GM18867 (cell line): ENCODE results near the gene NHERF1.

ENCODE experiments used
- ATAC-seq: cut with Tn5 transposase; IDR thresholded peaks from one replicate; pipeline ENCODE4 v1.9.1; 2021; ENCODE audit warnings: mild to moderate bottlenecking, moderate library complexity; ENCODE audit not compliant: unreplicated experiment

Gene NHERF1

DNA sequence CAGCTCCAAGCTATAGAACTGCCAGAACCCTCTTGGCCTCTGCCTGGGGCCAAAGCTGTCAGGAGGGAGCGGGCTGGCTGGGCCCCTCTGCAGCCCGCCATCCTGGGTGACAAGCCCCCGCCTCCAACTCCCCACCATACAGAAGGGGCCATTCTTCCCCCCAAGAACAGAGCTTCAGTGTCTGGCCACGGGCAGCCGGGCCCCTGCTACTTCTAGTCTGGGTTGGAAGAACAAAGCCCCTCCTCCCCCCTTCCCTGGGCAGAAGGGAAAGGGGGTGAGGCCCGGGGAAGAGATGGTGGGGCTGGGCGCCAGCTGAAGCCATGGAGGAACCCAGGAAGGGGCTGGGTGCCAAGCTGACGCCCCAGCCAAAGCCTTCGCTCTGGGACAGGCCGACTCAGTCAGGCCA is 18.7 kb downstream of the NHERF1 start:
- ATAC-seq: no peak

DNA sequence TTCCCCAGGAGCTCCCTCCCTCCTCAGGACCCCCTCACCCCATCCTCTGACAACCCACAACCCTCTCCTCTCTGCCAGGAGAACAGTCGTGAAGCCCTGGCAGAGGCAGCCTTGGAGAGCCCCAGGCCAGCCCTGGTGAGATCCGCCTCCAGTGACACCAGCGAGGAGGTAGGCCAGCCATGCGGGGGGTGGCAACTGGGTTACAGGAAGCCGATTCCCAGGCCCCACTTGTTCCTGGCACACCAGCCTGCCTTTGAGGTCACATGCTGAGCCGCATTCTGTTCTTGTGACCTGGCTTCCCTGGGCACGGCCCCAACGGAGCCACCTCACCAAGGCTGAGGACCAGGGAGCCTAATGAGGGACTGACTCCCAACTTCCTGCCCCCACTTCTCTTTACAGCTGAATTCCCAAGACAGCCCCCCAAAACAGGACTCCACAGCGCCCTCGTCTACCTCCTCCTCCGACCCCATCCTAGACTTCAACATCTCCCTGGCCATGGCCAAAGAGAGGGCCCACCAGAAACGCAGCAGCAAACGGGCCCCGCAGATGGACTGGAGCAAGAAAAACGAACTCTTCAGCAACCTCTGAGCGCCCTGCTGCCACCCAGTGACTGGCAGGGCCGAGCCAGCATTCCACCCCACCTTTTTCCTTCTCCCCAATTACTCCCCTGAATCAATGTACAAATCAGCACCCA is 19.8 kb downstream of the NHERF1 start:
- ATAC-seq: no peak

DNA sequence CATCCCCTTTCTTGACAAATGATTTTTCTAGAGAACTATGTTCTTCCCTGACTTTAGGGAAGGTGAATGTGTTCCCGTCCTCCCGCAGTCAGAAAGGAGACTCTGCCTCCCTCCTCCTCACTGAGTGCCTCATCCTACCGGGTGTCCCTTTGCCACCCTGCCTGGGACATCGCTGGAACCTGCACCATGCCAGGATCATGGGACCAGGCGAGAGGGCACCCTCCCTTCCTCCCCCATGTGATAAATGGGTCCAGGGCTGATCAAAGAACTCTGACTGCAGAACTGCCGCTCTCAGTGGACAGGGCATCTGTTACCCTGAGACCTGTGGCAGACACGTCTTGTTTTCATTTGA is 20.3 kb downstream of the NHERF1 start:
- ATAC-seq: no peak

DNA sequence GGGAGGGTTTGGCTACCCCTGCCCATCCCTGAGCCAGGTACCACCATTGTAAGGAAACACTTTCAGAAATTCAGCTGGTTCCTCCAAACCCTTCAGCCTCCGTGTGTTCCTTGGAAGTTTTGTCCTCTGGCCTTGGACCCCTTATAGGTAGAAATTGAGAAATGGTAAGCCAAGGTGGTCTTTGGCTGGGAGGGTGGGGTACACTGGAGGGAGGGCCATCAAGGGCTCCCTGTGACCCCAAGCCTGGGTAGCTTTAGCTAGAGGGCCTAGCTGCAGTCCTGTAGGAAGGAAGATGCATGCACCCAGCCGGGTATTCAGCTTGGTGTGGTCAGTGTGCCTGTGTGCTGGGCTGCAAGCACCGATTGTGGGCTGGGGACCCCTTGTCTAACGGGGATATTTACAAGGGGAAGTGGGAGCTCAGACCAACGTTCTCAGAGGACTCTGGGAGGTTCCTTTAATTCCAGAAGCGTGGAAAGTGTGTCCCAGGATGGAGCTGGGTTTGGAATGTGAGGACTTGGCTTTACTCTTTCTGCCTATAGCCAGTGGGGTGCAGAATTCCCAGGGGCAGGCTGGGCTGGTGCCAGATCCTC is 20.9 kb downstream of the NHERF1 start:
- no peak for ATAC-seq

DNA sequence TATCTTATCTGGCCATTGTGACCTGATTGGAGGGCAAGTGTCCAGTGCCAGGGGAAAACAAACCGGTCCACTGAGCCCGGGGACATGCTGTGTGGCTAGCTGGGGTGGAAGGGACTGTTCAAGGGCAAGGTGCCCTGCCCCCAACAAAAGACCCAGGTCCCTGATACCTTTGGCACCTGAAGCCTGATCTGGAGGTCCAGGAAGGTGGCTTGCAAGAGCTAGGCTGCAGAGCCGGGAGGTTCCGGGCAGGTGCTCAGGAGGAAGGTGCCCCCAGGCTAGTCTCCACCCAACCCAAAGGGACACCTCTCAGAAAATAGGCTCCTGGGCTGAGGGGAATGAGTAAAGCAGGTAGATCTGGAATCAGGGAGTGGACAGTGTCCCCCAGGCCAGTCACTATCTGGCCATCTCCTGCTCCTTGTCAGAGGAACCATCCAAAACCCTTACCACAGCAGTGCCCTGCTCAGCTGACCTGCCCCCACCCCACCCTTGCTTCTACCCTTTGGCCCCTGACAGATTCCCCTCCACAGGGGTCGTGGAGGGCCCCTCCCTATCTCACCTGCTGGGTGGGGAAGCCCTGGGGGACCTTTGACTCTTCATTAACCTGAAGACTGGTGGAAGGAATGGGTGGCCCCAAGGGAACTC is 21.5 kb downstream of the NHERF1 start:
- no peak for ATAC-seq

DNA sequence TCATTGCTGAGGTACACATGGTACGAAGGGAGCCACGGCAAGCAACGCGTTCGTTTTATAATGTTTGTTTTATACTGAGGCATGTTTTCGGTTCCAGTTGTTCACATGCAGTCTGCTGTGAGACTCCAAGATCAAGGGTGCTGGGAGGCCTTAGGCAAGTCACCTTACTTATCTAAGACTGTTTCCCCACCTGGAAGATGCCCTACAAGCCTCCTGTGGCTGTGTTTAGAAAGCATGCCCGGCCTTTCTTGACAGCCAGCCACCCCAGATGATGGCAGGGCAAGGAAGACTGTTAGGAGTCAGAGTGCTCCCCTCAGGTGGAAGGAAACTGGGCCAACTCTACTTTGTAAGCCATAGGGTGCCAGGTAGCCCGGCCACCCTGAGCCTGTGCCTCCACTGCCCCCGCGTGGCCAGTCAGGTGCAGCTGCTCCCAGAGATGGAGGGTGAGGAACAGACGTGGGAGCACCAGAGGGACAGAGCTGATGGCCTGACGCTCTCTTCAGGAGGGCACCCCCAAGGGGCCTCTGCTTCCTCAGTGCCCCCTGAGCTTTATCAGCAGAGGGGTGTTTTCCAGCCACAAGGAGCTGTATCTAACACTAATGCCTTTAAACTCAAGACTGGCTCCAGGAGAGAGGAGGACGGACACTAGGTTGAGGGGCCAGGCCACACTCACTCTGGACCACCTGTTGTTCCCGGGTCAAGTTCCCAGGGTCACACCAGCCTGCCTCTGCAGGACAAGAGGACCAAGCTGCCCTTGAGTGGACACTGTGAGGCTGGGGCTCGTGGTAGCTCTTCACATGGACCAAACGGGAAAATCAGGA is 22.3 kb downstream of the NHERF1 start:
- ATAC-seq: peak; percentile 43

DNA sequence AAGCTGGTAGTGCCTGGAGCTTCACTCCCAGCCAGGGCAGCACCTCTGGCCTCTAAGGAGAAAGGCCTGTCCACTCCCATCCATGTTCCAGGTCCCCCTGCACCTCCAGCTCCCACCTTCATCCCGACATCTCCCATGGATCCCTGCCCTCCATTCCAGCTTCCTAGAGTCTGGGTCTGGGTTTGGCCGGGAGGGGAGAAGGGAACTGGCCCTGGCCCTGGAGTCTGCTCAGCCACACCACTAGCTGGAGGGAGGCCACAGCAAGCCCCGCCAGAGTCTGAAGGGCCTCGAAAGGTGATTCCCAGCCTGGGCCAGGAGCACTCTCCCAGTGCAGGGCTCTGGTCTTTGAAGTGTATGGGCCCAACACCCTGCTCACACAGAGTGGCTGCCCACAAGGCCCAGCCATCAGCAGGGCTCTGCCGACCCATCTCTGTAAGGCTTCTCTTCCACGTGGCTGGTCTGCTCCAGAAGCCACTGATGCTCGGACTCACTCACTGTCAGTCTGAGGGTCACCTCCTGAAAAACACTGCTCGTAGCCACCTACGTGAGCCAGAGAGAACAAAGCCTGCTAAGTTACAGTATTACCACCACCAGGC is 23.0 kb downstream of the NHERF1 start:
- no peak for ATAC-seq

DNA sequence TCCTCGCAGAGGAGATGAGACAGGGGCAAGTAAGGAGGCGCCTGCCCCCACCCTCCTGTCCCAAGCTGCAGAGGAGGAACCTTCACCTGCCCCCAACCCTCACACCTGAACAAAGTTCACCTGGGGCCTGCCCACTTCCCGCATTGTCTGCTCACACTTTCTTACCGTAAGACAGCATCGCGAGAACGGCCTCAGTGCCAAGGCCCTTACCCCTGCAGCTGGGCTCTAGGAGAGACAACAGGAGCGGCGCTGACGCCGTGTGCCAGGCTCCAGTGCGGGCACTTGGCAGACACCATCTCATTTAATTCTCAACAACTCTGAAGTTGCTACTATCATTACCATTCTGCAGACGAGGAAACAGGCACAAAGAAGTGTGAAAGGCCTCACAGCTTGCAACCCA is 23.6 kb downstream of the NHERF1 start:
- no peak for ATAC-seq

DNA sequence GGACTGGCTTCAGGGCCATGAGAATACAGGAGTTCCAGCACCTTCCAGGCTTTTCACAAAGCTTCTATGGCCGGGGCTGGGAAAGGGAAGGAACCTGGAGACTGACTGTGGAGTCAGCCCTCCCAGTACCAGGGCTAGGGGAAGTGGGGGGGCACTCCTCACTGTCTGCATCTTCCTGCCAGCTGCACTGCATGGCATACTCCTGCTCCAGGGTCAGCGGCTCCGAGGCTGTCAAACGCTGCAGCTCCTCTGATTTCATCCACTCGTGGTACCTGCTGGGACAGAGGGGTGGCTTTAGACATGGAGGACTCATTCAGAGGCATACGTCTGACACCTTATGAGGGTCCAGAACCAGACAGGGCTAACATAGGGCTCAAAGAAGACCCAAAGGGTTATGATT is 25.0 kb downstream of the NHERF1 start:
- ATAC-seq: no peak

DNA sequence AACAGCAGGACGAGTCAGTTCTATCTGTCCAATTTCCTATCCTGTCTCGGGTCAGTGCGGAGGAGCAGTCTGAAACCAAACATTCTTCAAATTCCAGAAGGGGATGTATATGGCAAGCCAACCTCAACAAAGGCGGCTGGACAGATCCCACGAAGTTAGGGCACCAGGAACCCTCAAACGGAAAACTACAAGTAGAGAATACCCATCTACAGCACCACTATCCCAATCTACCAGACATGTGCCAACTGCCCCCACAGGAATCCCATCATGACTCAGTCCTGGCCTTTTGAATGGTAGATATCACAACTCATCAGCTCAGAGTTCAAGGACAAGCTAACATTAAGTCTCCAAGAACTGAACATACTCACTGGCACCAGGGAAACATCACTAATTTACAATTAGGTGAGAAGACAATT is 25.5 kb downstream of the NHERF1 start:
- no peak for ATAC-seq

DNA sequence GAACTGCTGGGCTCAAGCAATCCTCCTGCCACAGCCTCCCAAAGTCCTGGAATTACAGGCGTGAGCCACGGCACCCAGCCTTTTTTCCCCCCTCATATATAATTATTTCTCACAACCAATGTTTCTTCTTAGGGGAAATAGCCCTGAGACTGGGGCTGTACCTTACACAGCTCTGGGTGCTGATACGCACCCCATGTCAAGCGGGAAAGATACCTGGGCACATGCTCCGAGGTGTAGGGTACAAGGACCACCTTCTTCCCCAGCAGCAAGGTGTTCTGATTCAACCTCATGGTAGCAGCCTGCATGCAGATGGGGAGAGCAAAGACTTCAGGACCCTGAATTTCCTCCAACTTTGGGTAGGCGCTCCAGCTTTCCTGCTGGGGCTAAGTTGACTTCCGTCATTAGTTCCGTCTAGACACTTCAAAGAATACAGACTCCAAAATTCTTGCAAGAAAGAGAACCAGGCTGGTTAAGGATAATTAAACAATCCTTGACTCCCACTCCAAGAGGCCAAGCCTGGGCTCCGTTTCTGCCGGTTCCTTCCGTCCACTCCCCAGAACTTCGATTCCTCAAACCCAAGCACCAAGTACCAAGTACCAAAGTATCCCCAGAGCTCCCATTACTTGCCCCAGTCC is 27.1 kb downstream of the NHERF1 start:
- ATAC-seq: no peak

DNA sequence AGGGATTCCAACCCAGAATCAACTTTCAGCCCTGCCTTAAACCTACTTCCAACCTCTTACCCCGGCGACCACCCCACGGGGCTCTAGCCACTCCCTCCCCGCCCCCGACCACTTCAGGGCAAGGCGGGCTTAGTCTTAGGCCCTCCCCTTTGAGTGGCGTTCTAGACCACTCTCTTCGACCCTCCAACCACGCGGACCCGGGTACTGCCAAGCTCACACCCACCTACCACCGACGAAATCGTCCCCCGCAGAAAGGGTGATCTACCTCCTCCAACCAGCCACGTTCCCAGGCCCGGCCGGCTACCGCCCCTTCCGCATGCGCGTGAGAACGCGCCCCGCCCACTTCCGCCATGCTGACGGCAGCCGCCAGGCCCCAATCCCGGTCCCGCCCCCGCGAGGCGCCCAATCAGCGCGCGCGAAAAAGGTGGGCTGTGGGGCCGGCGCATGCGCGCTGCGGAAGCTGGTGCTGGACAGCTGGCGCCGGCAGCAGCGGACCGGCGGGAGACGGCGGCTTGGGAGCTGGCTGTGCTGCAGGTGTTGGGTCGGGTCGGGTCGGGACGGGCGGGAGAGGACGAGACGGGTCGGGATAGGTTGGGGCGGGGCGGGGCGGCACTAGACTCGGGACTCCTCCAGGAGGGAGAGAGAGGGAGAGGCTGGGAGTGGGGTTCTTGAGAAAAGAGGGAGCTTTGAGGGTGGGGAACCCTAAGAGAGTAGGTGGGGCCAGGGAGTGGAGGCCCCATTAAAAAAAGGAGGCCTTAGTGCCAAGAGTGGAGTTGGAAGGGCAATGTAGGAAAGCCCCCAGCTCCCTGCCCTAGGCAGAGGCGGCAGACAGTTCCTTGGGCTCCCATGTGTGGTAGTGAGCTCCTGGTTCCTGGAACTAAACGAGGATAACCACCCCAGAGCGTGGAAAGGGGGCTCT is 27.9 kb downstream of the NHERF1 start, which contains the start of gene NAT9:
Gene NAT9, minus strand, starts transcription at position 302 of the 919 bp plus-strand sequence. CDS start 647 bp downstream, outside the sequence.
- ATAC-seq: peak; percentile 73

DNA sequence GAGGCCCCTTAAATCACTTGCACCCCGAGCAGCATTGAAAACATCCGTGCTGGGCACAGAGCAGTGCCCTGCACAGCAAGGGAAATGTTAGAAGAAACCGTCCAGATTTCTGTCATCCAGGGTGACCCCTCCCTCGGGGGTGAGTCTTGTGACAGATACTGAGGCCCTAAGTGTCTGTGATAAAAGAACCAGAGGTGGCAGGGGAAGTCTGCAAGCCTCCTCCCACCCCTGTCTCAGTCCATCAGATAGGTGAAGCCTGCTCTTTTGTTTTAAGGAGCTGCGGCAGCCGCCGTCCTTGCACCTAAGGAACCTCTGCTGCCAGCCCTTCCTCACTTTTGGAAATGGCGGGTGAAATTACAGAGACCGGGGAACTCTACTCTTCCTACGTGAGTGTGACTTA is 28.6 kb downstream of the NHERF1 start:
- no peak for ATAC-seq

DNA sequence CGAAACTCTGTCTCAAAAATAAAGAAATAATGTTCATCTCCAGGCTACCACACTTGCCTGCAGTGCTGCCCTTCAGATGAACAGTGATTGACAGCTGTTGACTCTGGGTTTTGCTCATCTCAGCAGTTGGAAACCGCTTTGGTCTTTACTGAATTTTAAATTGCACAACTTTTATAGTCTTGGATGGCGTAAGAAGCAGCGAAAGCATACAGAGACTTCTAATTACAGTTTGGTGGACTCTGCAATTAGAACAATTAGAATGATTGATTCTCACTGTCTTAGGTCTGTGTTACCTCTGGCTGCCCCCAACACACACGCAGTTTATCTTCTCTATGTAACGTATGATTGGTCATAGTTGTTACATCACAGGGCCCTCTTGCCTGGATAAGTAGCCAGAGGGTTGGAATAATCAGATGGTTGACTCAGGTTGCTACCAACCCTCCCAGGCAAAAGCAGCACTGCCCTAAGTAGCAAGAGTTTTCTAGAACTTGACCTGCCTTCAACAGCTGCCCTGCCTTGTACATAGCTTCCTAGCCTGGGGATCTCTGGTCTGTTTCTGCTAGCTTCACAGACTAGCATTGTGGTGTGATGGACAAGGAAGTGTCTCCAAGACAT is 29.6 kb downstream of the NHERF1 start:
- ATAC-seq: no peak

DNA sequence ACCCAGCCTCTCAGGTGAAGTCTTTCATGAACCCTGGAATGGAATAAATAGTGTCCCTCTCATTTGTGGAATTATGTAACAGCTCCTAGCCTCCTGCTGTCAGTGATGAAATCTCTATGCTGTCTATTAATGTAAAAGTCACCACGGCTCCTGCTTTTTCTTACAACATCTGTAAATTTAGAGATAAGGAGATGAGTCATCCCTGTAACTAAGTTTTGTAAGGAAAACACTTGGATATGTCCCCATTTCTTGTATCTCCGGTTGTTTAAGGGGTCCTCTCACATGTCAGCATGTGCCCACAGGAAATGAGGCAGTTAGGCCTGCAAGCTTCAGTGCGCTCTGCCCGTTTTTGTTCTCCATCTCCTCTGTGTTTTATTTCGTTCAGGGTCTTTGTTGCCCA is 30.5 kb downstream of the NHERF1 start:
- no peak for ATAC-seq

DNA sequence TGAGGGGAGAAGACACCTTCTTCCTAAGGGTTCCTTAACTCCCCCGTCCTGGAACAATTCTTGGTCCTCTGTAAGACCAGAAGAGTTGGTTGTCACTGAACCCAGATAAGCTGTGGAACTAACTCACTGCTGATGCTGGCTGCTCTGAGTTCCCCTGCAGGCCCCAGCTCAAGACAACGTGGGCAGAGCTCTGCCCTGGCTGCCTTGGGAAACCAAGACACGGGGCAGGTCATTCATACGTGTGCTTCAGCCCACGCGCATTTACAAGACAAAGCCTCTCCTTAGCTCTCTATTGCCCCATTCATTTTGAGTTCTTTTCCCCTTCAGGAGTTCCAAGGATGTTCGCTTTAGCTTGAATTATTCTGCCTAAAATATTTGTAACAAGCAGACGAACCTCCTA is 31.1 kb downstream of the NHERF1 start:
- no peak for ATAC-seq

DNA sequence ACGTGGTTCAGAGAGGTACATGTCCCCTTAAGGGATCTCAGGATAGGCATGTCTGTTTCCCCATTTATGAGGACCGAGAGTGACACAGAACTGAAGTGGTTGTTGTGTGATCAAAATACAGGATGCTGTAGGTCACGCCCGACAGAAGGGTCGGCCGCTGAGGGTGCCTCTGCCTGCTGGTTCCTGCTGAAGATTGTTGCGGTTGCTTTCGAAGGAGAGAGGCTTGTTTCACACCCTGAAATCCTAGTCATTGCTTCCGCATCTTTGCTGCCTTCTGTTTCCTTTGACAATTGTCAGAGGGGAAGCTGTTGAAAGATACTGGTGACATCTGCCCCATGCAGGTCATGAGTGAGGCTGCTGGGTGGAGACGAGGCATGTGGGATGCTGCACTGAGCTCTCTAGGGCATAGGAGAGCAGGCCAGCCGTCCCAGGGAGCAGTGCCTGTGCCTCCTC is 31.5 kb downstream of the NHERF1 start:
- ATAC-seq: peak; percentile 58

DNA sequence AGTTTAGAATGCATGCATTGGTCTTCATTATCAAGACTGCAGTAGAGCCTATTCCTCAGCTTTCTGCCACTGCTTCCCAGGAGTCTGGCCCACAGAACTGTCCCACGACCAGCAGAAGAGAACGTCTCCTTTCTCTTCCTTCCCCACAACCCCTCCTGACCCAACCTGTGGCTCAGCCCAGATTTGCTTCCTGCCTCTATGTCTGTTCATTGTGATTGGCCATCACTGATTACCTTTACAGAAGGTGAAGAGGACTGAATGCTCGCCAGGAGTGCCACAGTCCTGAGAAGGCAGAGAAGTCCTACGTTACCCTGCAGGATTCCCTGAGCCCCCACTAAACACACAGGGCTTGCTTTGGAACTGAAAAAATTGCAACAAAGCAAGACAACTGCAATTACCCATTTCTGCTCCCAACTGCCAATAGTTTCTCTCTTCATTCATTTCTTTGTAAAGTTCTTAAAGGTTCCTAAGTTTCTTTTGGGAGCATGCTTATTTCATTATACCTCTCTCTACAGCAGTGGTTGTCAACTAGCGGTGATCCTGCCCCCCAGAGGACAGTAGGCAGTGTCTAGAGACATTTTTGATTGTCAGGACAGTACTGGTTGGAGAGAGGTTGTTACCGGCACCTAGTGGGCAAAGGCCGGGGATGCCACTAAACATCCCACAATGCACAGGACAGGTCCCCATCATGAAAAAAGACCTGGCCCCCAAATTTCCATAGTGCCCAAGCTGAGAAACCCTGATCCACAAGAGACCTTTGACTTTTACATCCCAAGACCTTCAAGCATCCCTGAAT is 32.2 kb downstream of the NHERF1 start:
- ATAC-seq: no peak
